ENCODE results near the gene LOC128125822.

Gene LOC128125822

DNA sequence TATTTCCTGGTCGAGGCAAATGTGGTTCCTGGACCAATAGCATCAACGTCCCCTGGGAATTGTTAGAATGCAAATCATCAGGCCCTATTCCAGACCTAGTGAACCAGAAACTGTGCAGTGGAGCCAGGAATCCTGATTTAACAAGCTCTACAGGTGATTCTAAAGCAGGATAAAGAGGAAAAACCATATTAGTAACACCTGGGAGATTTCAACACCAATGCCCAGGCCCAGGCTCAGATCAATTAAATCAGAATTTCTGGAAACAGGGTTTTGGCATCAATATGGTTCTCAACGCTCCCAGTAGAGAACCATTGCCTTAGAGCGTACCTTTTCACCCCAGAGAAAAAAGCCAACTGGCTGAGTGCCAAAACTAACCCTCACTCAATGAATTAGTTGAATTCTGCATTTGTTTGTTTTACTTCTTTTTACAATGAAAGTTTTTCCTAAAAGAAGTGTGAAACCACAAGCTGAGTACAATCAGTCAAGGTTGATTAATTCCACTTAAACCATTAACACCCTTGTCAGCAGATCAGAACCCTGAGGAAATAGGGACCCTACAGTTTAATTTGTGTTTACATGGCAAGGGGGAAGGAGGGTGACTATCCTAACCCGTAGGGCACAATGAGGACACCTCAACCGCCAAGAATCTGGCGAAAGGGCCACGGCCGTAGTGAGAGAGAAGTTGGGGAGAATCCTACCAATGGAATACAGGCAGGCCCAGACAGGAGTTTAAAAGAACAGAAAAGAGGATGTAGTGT is 34.9 kb upstream of the LOC128125822 start (continued):
- TF ChIP-seq, protein P1, sequence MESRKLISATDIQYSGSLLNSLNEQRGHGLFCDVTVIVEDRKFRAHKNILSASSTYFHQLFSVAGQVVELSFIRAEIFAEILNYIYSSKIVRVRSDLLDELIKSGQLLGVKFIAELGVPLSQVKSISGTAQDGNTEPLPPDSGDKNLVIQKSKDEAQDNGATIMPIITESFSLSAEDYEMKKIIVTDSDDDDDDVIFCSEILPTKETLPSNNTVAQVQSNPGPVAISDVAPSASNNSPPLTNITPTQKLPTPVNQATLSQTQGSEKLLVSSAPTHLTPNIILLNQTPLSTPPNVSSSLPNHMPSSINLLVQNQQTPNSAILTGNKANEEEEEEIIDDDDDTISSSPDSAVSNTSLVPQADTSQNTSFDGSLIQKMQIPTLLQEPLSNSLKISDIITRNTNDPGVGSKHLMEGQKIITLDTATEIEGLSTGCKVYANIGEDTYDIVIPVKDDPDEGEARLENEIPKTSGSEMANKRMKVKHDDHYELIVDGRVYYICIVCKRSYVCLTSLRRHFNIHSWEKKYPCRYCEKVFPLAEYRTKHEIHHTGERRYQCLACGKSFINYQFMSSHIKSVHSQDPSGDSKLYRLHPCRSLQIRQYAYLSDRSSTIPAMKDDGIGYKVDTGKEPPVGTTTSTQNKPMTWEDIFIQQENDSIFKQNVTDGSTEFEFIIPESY (IDR thresholded peaks at IDR 0.05; ENCODE audit: extremely low read depth, insufficient replicate concordance, low read length), result no peak
- TF ChIP-seq EZH2phosphoT487 (IDR thresholded peaks at IDR 0.05; ENCODE audit: borderline replicate concordance) (no peak), CTCF (IDR thresholded peaks at IDR 0.05 in 2 of 3, conservative IDR thresholded peaks at IDR 0.05 in 1 of 3; ENCODE audit: borderline replicate concordance in 1 of 3, insufficient read depth in 1 of 3, low read depth in 2 of 3, low read length in 2 of 3) (no peak), SP1 (IDR thresholded peaks at IDR 0.05; ENCODE audit: low read depth) (no peak), MAX (IDR thresholded peaks at IDR 0.05) (no peak)

DNA sequence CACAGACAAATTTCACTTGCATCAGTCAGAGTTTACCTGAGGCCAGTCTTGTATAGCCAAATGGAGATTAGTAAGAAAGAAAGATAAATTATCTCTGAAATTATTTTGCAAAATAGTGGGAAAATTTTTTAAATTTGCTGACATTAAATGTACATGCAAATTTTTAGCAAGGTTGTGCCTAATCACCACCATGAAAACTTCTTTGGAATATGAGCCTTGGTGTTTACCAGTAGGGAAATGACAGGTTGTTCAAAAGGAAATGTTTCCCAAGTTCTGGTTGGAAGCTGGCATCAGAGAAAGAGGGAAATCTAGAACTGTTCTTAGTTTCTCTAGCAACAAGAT is 34.4 kb upstream of the LOC128125822 start:
- Histone ChIP-seq H3K27ac (ENCODE audit: low read depth, low read length) (no peak overlapping the region), H3K9me3 (ENCODE audit: control insufficient read depth in 1 of 2, insufficient read depth in 1 of 2, low read depth in 1 of 2, low read length in 2 of 2) (no peaks in the 10 kb centered on the region), H2AFZ (ENCODE audit: low read depth, low read length, poor library complexity, severe bottlenecking) (peak overlapping the region; percentile 49), H3K9ac (ENCODE audit: low read length) (no peak overlapping the region), H3K4me1 (ENCODE audit: control insufficient read depth in 1 of 2, insufficient read depth in 2 of 2, low read length in 2 of 2) (peaks cover 3 to 9% of the 10 kb centered on the region in 2 experiments; a peak in 2 of 4 replicates), H4K20me1 (ENCODE audit: insufficient read depth) (no peaks in the 10 kb centered on the region), H3K36me3 (ENCODE audit: control insufficient read depth in 1 of 2, insufficient read depth in 2 of 2, low read length in 2 of 2) (no peaks in the 10 kb centered on the region), H3K79me2 (ENCODE audit: insufficient read depth, low read length) (no peaks in the 10 kb centered on the region), H3K4me3 (replicated peaks in 1 of 2; ENCODE audit: low read depth in 1 of 2, low read length in 2 of 2) (no peak overlapping the region), H3K4me2 (ENCODE audit: low read length) (no peak overlapping the region), H3K27me3 (ENCODE audit: insufficient read depth, low read length) (no peaks in the 10 kb centered on the region), H3K9me2 (ENCODE audit: insufficient read depth) (no peaks in the 10 kb centered on the region)
- CTCF ChIA-PET, result no interaction called here
- intact Hi-C loops (cut with micrococcal nuclease), result no loop called here
- ATAC-seq, result no peak
- DNase-seq (ENCODE audit: low read depth, low spot score), result no peak
- no TSS peak for BruUV-seq (replicated peaks)
- POLR2A ChIA-PET, result no interaction called here
- RAD21 ChIA-PET (ENCODE audit: low non-redundant PET in 1 of 2, low total read pairs in 2 of 2, uncharacterized antibody in 2 of 2, unreplicated experiment in 2 of 2), result no interaction called here
- TF ChIP-seq MAX (IDR thresholded peaks at IDR 0.05), result no peak
- TF ChIP-seq POLR2A (IDR thresholded peaks at IDR 0.05; ENCODE audit: borderline replicate concordance, extremely low read depth, insufficient read depth, insufficient read length), result no peak
- no peak for TF ChIP-seq SIN3A (IDR thresholded peaks at IDR 0.05; ENCODE audit: low read depth)
- TF ChIP-seq ELF1 (IDR thresholded peaks at IDR 0.05; ENCODE audit: borderline replicate concordance, low read depth), result no peak
- TF ChIP-seq, protein P2, sequence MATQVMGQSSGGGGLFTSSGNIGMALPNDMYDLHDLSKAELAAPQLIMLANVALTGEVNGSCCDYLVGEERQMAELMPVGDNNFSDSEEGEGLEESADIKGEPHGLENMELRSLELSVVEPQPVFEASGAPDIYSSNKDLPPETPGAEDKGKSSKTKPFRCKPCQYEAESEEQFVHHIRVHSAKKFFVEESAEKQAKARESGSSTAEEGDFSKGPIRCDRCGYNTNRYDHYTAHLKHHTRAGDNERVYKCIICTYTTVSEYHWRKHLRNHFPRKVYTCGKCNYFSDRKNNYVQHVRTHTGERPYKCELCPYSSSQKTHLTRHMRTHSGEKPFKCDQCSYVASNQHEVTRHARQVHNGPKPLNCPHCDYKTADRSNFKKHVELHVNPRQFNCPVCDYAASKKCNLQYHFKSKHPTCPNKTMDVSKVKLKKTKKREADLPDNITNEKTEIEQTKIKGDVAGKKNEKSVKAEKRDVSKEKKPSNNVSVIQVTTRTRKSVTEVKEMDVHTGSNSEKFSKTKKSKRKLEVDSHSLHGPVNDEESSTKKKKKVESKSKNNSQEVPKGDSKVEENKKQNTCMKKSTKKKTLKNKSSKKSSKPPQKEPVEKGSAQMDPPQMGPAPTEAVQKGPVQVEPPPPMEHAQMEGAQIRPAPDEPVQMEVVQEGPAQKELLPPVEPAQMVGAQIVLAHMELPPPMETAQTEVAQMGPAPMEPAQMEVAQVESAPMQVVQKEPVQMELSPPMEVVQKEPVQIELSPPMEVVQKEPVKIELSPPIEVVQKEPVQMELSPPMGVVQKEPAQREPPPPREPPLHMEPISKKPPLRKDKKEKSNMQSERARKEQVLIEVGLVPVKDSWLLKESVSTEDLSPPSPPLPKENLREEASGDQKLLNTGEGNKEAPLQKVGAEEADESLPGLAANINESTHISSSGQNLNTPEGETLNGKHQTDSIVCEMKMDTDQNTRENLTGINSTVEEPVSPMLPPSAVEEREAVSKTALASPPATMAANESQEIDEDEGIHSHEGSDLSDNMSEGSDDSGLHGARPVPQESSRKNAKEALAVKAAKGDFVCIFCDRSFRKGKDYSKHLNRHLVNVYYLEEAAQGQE (IDR thresholded peaks at IDR 0.05; ENCODE audit: low read depth), result no peak
- no peak for TF ChIP-seq ZNF274 (IDR thresholded peaks at IDR 0.05; ENCODE audit: low read depth, low read length)
- TF ChIP-seq JUND (IDR thresholded peaks at IDR 0.05), result no peak
- no peak for TF ChIP-seq CEBPB (IDR thresholded peaks at IDR 0.05; ENCODE audit: low read depth)
- no peak for TF ChIP-seq ATF3 (IDR thresholded peaks at IDR 0.05)
- no peak for TF ChIP-seq CBX3 (IDR thresholded peaks at IDR 0.05; ENCODE audit: low read depth)
- no peak for TF ChIP-seq YY1 (IDR thresholded peaks at IDR 0.05; ENCODE audit: extremely low read depth, insufficient replicate concordance, low read depth, low read length)
- TF ChIP-seq RAD21 (IDR thresholded peaks at IDR 0.05; ENCODE audit: low read depth), result no peak
- no peak for TF ChIP-seq POLR2AphosphoS5 (IDR thresholded peaks at IDR 0.05; ENCODE audit: low read depth, low read length)
- no peak for TF ChIP-seq SP1 (IDR thresholded peaks at IDR 0.05; ENCODE audit: low read depth)

Data from HCT116 (cell line).